ENCODE data around the gene SIGLEC5. TPM values are rescaled to one million over a fixed set of nuclear protein-coding genes. Genes with fewer than 3 reads are reported as not detected.

The SIGLEC5 gene
- total and polyA plus RNA-seq, 2 donors (not counting 3 experiments of a cell fraction or from before 2014, with no cell fraction given) = not detected

GRCh38 chr19:51592521-51592920, 37.7 kb downstream of the SIGLEC5 start:
- H3K79me2 ChIP-seq (ENCODE audit: control insufficient read depth, insufficient read depth, low read length) = no peaks in the 10 kb centered on the region
- H3K36me3 ChIP-seq (ENCODE audit: control insufficient read depth in 2 of 2, extremely low read depth in 1 of 2, insufficient read depth in 2 of 2, low read length in 2 of 2) = peaks cover 3 to 4% of the 10 kb centered on the region in 2 experiments
- DNase-seq (ENCODE audit: low read depth, low spot score) (no peak), FAIRE-seq (no peak)
- dilution Hi-C loops (cut with MboI; ENCODE audit: extremely low pct_ligation_motif_present, low sequenced_read_pairs) (no loop called here), intact Hi-C loops (cut with micrococcal nuclease) (no loop called here)
- no TSS peak for BruUV-seq (replicated peaks)
- peaks cover 6% of the 10 kb centered on the region for H3K4me1 ChIP-seq (ENCODE audit: control insufficient read depth, extremely low read depth, insufficient read depth, low read length)
- TF ChIP-seq MAX (IDR thresholded peaks at IDR 0.05; ENCODE audit: insufficient read depth, insufficient read length) (no peak), EZH2 (IDR thresholded peaks at IDR 0.05; ENCODE audit: borderline replicate concordance, low read depth, low read length, severe bottlenecking) (no peak), MYC (IDR thresholded peaks at IDR 0.05; ENCODE audit: low read depth, low read length) (no peak), JUN (IDR thresholded peaks at IDR 0.05; ENCODE audit: borderline replicate concordance, insufficient read depth, insufficient read length, low read depth) (no peak), FOS (IDR thresholded peaks at IDR 0.05; ENCODE audit: borderline replicate concordance, insufficient read depth, low read length) (no peak), CTCF (IDR thresholded peaks at IDR 0.05; ENCODE audit: extremely low read depth in 1 of 2, insufficient read depth in 1 of 2, low read depth in 1 of 2, low read length in 2 of 2) (no peak), POLR2AphosphoS5 (IDR thresholded peaks at IDR 0.05; ENCODE audit: insufficient read depth, low read depth, low read length) (no peak), GATA2 (IDR thresholded peaks at IDR 0.05; ENCODE audit: insufficient read depth, insufficient read length, low read depth, low read length) (no peak), POLR2A (IDR thresholded peaks at IDR 0.05; ENCODE audit: low read depth, low read length) (no peak)
- H3K4me2 ChIP-seq (ENCODE audit: insufficient read depth, low read length) = no peak overlapping the region
- no peaks in the 10 kb centered on the region for H4K20me1 ChIP-seq (replicated peaks; ENCODE audit: control insufficient read depth, extremely low read depth, insufficient read depth, low read length)
- H3K27ac ChIP-seq (ENCODE audit: insufficient read depth, low read depth, low read length) = no peak overlapping the region
- no peak overlapping the region for H2AFZ ChIP-seq (ENCODE audit: low read depth, low read length)
- ChIA-PET POLR2A (no interaction called here), CTCF (no interaction called here)
- no peaks in the 10 kb centered on the region for H3K27me3 ChIP-seq (ENCODE audit: control insufficient read depth in 2 of 2, insufficient read depth in 2 of 2, low read length in 2 of 2)
- H3K9me3 ChIP-seq (replicated peaks; ENCODE audit: control insufficient read depth, insufficient read depth, low read length) = peaks cover 10% of the 10 kb centered on the region
- H3K9me1 ChIP-seq (replicated peaks; ENCODE audit: control insufficient read depth, extremely low read depth, insufficient read depth, low read length) = no peaks in the 10 kb centered on the region
- H3K4me3 ChIP-seq (replicated peaks in 1 of 3; ENCODE audit: insufficient read depth in 1 of 3, low read depth in 1 of 3, low read length in 3 of 3) = no peak overlapping the region
- H3K9ac ChIP-seq (replicated peaks; ENCODE audit: extremely low read depth, insufficient read depth, low read length) = no peak overlapping the region
